ENCODE results near the gene DLG5.

Gene DLG5

GRCh38 chr10:77823811-77824542 is 102.6 kb downstream of the DLG5 start:
- DNase-seq (ENCODE audit: low read depth in 4 of 4, low spot score in 1 of 4), result no peak

GRCh38 chr10:77821551-77821950 is 105.0 kb downstream of the DLG5 start:
- DNase-seq (ENCODE audit: low read depth in 4 of 4, low spot score in 1 of 4), result no peak

- no peak for DNase-seq (ENCODE audit: low read depth in 4 of 4, low spot score in 1 of 4)
Measured at GRCh38 chr10:77821036-77821435, 105.5 kb downstream of the DLG5 start.

GRCh38 chr10:77820349-77820748 is 106.2 kb downstream of the DLG5 start:
- no peak for DNase-seq (ENCODE audit: low read depth in 4 of 4, low spot score in 1 of 4)

GRCh38 chr10:77819210-77820112 is 107.1 kb downstream of the DLG5 start:
- DNase-seq (ENCODE audit: low read depth in 4 of 4, low spot score in 1 of 4), result no peak

- no peak for DNase-seq (ENCODE audit: low read depth in 4 of 4, low spot score in 1 of 4)
Measured at GRCh38 chr10:77818378-77818777, 108.2 kb downstream of the DLG5 start.

- no peak for DNase-seq (ENCODE audit: low read depth in 4 of 4, low spot score in 1 of 4)
Measured at GRCh38 chr10:77817541-77817940, 109.0 kb downstream of the DLG5 start.

GRCh38 chr10:77816311-77816710 is 110.2 kb downstream of the DLG5 start:
- no peak for DNase-seq (ENCODE audit: low read depth in 4 of 4, low spot score in 1 of 4)

GRCh38 chr10:77812741-77813140 is 113.8 kb downstream of the DLG5 start:
- DNase-seq (ENCODE audit: low read depth in 4 of 4, low spot score in 1 of 4), result no peak

GRCh38 chr10:77811831-77812430 is 114.6 kb downstream of the DLG5 start:
- DNase-seq (ENCODE audit: low read depth in 4 of 4, low spot score in 1 of 4), result no peak

GRCh38 chr10:77810446-77811335 is 115.9 kb downstream of the DLG5 start:
- DNase-seq (ENCODE audit: low read depth in 4 of 4, low spot score in 1 of 4), result no peak

GRCh38 chr10:77809336-77809735 is 117.2 kb downstream of the DLG5 start:
- no peak for DNase-seq (ENCODE audit: low read depth in 4 of 4, low spot score in 1 of 4)

- DNase-seq (ENCODE audit: low read depth in 4 of 4, low spot score in 1 of 4), result no peak
Measured at GRCh38 chr10:77807706-77808105, 118.8 kb downstream of the DLG5 start.

GRCh38 chr10:77806511-77807157 is 119.9 kb downstream of the DLG5 start:
- DNase-seq (ENCODE audit: low read depth in 4 of 4, low spot score in 1 of 4), result no peak

- no peak for DNase-seq (ENCODE audit: low read depth in 4 of 4, low spot score in 1 of 4)
Measured at GRCh38 chr10:77805676-77806075, 120.9 kb downstream of the DLG5 start.

GRCh38 chr10:77804371-77804770 is 122.2 kb downstream of the DLG5 start:
- DNase-seq (ENCODE audit: low read depth in 4 of 4, low spot score in 1 of 4), result no peak

GRCh38 chr10:77801474-77802161 is 124.9 kb downstream of the DLG5 start:
- DNase-seq (ENCODE audit: low read depth in 4 of 4, low spot score in 1 of 4), result peak in 2 of 4 experiments; percentile 2 to 13

- no peak for DNase-seq (ENCODE audit: low read depth in 4 of 4, low spot score in 1 of 4)
Measured at GRCh38 chr10:77800738-77801266, 125.8 kb downstream of the DLG5 start.

- DNase-seq (ENCODE audit: low read depth in 4 of 4, low spot score in 1 of 4), result no peak
Measured at GRCh38 chr10:77800320-77800719, 126.2 kb downstream of the DLG5 start.

- DNase-seq (ENCODE audit: low read depth in 4 of 4, low spot score in 1 of 4), result no peak
Measured at GRCh38 chr10:77799352-77799751, 127.2 kb downstream of the DLG5 start.

Measured in stimulated activated CD4-positive, alpha-beta T cell treated with anti-CD3 and anti-CD28 coated beads, Interleukin-1b, Interleukin-23, amount 100 ng/mL, for 24 hours (primary cell).